ENCODE results near the gene ADGRL1.
A peak's percentile ranks its signal among the peaks of the same experiment; 100 is the strongest.

The ADGRL1 gene

GRCh38 chr19:14135985-14136508 is 69.9 kb downstream of the ADGRL1 start:
- no peak for DNase-seq

DNA sequence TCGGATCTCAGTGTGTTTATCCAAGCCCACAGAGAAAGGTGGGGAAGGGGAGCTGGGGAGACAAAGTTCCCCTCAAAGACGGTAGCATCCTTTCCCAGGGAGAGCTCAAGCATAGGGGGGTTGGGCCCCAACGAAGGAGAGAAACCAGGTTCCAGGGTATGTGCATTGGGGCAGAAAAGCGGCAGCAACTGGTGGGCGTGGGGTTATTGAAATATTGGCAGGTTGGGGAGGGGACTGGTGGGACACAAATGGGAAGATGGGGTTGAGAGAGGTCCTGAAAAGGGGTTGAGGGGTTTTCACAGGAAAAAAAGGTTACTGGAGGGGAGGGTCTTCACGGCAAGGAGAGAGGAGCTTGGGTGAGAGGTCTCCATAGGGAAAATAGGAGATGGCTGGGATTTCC is 70.6 kb downstream of the ADGRL1 start:
- DNase-seq, result no peak

DNA sequence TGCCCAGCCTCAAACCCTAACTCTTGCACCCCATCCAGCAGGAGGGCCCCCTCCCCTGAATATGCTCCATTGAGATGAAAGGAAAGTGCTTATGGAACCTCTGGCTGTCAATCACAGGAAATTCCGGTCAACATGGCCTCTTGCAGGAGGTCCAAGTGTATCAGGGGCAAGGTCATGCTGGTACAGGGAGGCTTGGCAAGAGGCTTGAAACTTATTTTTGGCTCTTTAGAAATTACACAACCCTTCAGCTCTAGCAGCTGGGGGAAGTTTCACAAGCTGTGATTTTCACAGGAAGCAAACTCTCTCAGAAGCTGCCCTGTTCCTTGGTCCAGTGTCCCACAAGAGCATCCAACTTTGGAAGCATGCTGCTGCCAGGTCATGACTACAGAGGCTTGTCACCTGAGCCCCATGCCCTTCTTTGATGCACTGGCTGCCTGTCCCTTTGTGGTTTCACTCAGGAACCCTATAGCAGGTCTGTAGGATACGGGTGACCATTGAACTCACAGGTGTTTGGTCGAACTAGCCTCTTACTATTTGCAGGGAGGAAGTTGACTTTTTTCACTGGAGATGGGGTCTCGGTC is 78.0 kb downstream of the ADGRL1 start:
- no peak for DNase-seq

GRCh38 chr19:14127176-14127575 is 78.8 kb downstream of the ADGRL1 start:
- DNase-seq, result no peak

DNA sequence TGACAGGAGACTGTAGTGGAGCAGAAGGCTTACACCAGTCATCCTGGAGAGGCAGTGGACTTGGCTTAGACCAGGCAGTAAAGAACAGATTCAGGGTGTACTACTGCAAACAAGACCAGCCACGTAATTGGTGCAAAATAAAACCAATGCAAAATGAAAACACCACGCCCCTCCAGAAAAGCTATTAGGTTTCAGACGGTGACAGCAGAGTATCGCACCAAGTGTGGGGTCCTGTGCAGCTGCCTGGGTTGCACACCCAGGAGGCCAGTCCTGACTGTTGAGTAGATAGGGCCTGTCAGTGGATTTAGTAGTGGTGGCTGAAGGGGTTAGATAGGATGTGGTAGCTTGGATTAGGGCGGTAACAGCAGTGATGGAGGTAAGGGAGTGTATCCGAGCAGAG is 83.0 kb downstream of the ADGRL1 start:
- no peak for DNase-seq

- DNase-seq, result no peak
Measured at GRCh38 chr19:14120497-14120780, 85.5 kb downstream of the ADGRL1 start.

DNA sequence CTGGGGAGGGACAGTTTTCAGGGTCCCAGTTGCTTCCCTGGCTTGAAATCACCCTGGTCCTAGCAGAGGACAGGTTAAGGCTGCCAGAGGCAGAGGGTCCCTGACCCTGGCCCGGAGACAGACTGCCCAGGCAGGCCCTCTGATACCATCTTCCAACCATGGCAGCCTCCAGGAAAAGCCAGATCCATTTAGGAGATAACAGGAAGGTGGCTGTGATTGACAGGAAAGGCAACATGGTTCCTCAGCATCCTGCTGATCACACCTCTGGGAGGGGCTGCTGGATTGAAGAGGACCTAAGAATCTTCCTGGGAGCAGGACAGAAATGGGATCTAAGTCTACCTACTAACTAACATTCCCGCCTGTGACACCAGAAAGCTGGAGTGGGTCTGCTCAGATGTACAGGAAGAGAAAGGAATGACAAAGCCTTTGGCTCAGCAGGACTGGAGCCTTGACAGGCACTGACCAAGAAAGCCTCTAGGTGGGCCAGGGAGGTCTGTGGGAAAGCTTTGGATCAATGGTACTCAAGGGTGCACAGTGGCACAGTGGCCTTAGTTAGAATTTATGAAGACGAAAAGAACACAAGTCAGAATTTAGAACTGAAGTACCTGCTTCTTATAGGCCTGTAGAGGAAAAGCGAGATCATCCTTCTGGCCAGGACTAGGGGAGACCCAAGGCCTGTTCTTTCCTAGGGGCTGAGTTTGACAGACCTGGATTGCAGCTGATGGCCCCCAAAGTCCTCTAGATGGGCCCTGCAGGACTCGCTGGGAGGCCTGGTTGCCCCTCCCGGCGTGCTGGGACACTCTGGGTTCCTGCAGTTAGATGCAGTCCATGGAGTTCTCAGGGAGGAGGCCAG is 86.1 kb downstream of the ADGRL1 start:
- DNase-seq, result no peak

GRCh38 chr19:14119146-14119545 is 86.8 kb downstream of the ADGRL1 start:
- DNase-seq, result no peak

DNA sequence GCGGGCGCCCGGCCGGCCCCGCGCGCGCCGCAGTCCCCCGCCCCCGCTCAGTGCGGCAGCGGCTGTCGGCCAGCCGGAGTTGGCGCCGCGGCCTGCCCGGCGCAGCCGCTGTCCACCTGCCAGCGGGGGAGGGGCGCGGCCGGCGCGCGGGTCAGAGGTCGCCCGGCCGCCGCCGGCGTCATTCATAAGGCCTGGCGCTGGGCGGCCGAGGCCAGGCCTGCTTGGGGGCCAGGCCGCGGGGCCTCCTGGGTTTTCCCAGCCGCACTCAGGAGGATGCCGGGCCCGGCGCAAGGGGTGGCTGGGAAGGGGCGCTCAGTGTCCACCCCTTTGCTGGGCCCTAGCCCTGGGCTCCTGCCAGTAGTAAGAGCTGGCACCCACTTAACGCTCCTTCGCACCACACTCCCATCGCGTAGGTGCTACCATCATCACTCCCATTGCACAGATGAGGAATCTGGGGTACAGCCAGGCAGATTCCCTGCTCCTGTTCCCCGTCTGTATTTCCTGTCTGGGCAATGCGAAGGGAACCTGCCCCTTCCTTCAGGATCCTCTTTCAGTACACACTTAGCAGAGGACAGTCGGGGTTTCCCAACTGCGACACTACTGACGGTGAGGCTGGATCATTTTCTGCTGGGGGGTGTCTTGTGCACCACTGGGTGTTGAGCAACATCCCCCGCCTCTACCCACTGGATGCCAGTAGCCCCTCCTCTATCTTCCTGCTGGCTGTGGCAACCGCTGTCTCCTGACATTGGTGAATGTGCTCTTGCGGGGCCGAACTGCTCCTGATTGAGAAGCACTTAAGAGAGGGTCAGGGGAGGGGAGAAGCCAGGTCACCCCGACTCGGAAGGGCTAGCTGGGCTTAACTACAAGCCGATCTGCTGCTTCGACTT is 87.6 kb downstream of the ADGRL1 start:
- DNase-seq, result peak; percentile 91

DNA sequence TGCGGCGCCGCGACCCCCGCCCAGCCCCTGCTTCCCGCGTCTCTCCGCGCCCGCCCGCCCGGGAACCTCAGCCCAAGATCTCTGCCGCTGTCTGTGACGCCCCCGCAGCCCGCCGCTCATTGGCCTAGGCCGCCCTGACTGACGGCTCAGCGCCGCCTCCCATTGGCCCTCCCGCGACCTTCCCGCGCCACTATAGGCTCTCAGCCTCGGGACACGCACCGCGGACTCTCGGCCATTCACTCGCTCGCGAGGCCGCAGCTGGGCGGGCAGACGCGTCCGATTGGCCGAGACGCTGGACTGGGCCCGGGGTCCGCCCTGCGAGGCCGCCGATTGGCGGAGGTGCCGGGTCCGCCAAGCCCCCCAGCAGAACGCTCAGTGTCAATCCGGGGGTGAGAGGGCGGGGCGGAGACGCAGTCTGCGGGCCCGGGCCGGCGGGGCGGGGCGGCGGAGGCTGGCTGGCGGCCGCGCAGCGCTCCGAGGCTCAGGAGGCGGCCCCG is 88.3 kb downstream of the ADGRL1 start, which contains the start of gene PRKACA:
Gene PRKACA, minus strand, starts transcription at position 95 of the 497 bp plus-strand sequence. CDS start 215 bp downstream, outside the sequence.
- peak; percentile 98 for DNase-seq

- no peak for DNase-seq
Measured at GRCh38 chr19:14116918-14117578, 88.9 kb downstream of the ADGRL1 start.

DNA sequence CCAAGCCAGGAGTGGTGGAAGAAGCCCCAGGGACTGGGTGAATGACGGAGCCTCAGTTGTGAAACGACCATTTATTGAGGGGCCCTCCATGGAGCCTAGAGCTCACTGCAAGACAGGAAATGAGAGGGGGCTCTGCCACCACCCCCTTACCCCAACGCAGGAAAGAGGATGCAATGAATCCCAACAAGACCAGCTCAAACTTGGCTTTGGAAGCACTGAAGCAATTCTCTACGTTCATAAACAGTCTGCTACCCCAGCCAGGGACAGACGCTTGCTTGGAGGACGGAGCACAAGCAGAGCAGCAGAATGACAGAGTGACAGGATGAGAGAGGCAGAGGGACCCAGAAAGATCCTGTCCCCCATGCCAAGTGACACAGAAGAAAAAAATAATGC is 89.4 kb downstream of the ADGRL1 start:
- DNase-seq, result no peak

DNA sequence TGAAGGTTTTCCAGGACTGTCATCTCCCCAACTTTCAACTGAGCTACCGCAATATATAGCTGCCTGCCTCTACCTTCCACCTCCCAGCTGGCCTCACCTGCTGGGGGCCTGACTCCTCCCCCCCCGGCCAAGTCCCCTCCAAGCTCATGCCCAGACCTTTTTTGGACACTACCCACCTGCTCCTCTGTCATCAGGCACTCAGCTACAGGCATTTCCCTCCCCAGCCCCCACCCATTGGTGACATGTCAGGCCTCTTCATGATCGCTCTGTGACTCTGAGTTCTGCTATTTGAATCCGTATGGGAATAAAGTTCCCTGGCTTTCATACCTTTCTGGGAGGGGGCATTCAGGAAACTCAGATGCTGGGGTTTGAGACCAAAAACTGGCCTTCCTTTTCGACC is 90.2 kb downstream of the ADGRL1 start:
- DNase-seq, result no peak

DNA sequence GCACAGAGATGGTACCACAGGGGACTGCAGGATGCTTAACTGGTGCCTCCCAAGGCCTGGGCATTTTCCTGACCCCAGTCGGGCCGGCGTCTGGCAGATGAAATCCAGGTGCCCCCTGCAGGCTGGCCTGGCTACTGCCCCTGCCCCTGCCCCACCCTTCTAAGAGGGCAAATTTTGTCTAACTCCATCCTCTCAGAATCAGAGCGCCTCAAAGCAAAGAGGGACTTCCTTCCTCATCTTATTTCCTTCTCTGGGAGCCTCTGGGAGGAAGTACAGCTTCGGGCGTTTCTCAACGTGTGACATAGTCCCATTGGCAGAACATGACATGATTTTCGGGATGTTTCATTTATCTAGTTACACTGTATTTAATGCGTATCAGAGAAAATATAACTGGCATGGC is 91.1 kb downstream of the ADGRL1 start:
- DNase-seq, result no peak

- DNase-seq, result no peak
Measured at GRCh38 chr19:14114439-14114838, 91.5 kb downstream of the ADGRL1 start.

DNA sequence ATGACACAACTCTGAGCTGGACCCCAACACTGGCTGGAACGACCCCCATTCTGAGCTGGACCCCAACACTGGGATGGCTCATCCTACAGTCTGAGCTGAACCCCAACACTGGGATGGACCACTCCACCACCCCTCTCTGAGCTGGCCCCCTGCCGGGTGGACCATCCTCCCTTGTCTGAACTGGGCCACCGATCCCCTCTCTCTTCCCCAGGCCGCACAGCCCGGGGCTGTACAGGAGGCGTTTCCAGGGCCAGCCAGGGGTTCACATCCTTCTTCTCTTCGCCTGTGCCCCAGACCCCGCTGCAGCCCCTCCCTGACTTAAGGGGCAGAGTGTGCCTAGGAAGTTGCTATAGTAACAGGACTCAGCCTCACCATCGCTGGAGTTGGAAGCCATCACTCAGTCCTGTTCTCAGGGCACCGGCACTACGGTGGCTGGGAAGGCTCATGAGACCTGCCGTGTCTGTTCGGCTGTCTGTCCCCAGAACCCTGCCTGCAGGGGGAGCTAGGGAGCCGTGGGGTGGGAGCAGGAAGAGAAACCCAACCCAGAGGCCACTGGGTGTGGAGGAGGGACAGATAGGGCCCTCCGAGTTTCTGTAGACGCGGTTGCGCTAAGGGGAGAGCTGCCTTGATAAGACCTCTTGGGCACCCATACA is 92.1 kb downstream of the ADGRL1 start:
- DNase-seq, result no peak

DNA sequence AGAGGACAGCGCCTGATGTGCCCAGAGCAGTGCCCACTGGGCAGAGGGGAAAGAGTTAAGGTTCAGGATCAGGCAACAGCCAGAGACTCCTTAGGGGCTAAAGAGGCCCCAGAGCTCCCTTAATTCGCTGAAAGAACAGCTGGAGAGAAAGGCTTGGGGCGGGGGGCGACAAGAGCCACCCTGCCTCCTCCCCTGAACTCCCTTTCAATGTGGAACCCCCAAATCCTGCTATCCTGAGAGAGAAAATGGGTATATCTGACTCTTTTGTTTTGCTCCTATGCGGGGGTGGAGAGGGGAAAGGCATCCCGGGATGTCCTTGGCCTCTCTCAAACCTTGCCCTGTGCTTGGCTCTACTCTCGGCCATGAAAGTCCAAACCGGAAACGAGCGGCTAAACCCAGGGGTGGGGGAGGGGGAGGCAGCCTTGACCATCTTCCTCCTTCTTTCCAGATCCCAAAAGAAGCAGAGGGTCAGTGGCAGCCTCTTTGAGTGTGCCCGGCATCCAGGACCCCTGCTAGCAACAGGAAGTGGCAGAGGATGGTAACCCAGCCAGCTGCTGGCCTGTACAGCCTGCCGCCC is 93.1 kb downstream of the ADGRL1 start:
- DNase-seq, result no peak

DNA sequence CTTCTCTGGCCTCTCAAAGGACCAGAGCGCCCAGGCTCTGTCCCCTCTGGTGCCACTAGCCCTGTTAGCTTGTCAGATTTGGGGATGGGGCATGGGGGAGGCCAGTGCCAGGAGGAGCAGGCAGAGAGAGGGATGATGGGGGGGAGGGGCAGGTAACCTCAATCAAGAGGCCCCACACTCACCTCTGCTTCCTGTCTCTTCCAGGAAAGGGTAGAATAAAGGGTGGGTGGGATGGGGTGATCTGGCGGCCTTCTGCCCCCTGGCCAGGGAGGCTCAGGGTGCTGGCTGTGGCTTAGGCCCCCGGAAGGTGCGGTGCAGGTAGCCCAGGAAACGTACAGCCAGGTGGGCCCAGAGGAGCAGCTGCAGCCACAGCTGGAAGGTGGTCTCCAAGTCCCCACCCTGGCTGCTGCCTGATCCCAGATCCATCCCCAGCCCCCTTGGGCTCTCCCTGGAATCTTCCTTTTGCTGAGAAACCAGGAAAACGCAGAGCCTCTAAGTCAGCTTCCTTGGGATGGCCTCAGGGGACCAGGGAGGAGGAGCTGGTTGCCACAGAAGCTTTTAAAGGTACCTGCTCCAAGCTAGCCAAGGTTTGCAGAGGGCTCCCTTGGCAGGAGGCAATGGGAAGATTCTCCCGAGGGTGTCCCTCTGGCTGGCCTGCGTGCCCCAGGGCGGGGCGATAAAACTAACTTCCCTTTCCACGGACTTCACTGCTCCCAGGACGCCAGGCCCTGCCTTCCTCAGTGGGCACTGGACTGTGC is 93.7 kb downstream of the ADGRL1 start:
- no peak for DNase-seq

GRCh38 chr19:14111486-14111885 is 94.5 kb downstream of the ADGRL1 start:
- DNase-seq, result no peak

DNA sequence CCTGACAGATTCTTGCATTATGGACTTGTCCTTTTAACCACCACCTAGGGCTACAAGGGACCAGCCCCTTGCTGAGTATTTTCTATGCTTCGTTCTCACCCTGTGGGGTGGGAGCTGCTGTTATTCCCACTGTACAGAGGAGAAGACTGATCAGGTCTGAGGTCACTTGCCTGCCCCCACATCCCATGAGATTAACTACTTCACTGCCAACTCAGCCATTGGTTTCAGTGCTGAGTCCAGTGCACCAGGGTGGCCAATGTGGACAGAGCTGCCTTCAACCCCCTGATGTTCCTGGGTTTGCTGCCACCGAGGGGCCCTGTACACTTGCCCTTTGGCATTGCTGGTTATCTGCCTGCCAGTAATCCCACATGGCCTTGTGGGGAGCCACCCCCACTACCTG is 95.3 kb downstream of the ADGRL1 start:
- no peak for DNase-seq
